HG03103 (cell line): Measurements from ENCODE around the gene RASAL1.

Experiments used
- ATAC-seq: cut with Tn5 transposase; IDR thresholded peaks from one replicate; pipeline ENCODE4 v1.9.1; 2021; ENCODE audit warnings: low read depth; ENCODE audit not compliant: unreplicated experiment

RASAL1 gene

DNA sequence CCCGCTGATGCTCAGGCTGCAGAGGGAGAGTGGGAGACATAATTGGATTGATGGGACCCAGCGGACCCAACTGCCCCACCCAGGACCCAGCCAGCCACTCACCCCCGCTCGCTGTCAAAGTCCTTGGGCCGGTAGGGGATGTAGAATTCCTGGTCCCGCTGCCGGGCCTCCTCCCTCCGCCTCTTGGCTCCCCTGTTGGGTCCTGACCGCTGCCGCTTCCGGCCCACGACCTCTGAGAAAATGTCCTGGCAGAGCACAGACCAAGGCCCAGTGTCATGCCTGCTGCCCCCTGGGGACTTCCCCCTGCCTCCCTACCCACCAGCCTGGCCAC, 27.4 kb upstream of the RASAL1 start:
- no peak for ATAC-seq

DNA sequence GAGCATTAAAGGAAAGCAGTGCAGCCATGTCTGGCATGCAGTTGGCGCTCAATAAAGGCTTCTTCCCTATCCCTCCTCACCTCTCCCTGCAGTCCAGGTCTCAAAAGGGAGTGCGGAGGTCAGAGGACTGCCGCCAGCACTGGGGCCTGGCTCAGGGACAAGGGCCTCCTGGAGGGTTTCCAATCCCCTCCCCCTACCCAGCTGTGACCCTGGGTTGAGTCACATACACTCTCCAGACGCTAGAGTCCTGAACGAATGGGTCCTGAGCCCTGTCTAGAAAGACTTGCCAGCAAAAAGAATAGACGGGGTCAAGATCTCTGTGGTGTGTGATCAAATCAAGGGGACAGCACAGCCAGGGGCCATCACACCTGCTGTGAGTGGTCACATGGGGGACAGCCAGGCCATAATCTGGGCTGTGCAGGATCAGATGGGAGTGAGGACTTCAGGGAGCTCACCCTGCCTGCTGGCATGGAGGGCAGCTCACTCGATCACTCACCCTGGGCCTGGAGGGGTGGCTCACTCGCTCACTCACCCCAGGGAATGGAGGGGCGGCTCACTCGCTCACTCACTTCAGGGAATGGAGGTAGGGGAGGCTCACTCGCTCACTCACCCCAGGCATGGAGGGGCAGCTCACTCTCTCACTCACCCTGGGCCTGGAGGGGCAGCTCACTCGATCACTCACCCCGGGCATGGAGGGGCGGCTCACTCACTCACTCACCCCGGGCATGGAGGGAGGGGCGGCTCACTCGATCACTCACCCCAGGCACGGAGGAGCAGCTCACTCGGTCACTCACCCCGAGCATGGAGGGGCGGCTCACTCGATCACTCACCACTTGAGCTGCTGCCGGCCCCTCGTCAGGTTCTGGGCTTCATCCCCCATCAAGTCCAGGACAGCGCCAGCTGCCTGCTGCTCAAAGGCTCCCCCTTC, 26.8 kb upstream of the RASAL1 start:
- ATAC-seq = no peak

DNA sequence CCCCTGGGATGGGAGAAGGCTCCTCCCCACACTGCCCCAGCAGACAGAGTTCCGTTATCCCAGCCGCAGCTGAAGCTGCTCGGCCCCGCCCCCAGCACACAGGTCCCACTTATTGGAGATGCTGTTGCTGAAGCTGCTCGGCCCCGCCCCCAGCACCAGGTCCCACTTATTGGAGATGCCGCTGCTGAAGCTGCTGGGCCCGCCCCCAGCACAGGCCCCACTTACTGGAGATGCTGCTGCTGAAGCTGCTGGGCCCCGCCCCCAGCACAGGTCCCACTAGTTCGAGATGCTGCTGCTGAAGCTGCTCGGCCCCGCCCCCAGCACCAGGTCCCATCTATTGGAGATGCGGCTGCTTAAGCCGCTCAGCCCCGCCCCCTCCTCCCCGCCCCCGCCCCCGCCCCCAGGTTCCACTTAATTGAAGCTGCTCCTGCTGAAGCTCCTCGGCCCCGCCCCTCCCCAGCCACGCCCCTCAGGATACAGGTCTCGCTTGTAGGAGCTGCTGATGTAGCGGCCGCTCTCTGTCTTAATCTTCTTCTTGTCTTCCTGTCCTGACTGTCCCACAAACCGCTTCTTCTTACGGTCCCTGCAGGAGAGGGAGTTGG, 26.0 kb upstream of the RASAL1 start:
- ATAC-seq = no peak

DNA sequence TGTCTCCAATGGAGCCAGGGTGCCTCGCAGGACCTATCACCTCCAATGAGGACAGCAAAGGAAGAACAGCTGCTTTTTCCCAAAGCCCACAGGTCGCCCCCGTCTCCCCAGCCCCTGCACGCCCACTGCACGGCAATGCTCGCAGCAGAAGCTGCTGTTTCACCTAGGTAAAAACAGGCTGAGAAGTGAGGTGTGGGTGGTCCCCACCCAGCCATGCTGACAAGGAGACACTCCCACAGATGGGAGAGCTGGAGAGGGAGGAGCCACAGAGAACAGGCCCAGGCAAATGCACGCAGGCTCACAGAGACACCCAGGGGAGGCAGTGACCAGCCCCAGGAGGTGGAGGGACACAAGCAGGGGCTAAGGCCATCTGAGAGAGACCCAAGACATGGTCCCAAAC, 24.4 kb upstream of the RASAL1 start:
- ATAC-seq = no peak

DNA sequence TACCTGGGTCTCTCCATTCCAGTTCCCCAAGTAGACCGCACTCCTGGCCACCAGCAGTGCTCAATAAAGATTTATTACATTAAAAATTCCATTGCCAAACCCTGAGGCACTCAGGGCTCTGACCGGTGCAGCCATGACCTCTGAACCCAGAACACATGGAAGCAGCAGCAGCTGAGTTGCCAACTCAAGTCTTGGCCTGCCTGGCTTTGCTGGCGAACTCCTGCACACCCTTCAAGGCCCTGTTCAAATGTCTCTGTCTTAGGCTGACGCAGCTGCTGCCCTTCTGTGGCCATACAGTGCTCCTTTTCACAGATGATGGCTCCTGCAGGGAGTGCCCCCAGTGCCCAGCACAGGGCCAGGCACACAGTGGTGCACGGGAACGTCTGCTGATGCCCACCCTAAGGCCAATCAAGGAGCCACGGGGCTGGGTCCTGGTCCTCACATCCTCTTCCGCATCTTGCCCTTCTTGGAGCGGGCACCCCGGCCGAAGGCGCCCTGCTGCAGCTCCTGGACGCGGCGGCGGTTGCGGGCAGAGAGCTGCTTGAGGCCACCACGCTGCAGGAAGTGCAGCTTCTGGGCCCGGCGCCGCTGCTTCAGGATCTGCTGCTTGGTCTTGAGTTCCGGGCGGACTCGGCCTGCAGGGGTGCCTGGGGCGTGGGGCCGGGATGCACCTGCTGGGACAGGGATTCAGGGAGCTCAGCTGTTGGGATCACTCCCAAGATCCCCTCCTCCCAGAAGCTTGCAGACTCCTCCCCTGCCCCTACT, 23.1 kb upstream of the RASAL1 start:
- ATAC-seq = no peak

DNA sequence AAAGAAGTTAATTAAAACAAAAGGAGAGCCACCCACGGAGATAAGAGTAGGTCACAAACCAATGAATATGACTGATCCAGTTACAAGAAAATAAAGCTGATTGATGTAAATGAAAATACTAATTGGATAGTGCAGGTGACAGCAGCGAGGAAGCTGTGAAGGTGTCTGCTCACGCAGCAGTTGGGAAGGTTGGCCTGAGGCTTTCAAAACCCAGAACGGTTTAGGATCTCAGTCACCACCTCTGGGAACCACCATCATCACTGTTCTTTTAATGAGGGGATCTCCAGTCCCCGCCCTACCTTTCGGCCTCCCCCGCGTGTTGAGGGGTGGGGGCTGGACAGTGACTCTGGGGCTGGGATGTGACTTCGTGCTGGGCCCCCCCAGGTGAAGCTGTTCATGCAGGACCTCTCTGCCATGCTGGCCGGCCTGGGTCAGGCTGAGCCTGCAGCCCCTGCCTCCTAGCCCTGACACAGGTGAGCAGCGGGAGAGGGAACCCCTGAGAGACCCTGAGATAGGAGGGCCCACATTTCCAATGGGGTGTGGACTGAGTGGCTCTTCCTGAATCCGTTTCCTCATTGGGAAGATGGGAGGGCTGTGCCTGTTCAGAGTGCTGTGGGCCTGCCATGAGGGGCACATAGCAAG, 21.8 kb upstream of the RASAL1 start:
- ATAC-seq = no peak

DNA sequence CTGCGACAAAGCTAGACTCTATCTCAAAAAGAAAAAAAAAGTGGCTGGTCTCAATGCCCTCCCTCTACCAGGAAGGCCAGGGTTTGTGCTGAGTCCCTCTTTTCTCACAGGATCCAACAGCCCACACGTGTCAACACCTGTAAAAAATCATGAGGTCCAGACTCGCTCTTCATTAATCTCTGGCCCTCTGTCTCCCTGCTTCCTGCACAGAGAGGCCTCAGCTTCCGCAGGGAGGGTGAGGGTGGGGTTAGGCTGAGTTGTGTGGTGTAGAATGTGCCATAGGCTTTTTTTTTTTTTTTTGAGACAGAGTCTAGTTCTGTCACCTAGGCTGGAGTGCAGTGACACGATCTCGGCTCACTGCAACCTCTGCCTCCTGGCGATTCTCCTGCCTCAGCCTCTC, 20.1 kb upstream of the RASAL1 start:
- no peak for ATAC-seq

DNA sequence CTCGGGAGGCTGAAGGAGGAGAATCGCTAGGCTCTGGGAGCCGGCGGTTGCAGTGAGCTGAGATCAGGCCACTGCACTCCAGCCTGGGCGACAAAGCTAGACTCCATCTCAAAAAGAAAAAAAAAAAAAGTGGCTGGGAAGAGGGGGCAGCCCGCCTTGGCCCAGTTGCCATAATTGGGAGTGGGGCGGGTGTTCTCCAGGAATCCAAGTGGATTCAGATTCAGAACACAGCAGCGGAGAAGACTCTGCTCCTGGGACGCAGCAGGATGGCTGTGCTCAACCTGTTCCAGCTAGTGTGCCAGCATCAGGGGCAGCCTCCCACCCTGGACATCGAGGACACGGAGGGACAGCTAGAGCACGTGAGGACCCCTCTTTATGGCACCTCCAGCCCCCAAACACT, 19.5 kb upstream of the RASAL1 start:
- ATAC-seq = no peak

DNA sequence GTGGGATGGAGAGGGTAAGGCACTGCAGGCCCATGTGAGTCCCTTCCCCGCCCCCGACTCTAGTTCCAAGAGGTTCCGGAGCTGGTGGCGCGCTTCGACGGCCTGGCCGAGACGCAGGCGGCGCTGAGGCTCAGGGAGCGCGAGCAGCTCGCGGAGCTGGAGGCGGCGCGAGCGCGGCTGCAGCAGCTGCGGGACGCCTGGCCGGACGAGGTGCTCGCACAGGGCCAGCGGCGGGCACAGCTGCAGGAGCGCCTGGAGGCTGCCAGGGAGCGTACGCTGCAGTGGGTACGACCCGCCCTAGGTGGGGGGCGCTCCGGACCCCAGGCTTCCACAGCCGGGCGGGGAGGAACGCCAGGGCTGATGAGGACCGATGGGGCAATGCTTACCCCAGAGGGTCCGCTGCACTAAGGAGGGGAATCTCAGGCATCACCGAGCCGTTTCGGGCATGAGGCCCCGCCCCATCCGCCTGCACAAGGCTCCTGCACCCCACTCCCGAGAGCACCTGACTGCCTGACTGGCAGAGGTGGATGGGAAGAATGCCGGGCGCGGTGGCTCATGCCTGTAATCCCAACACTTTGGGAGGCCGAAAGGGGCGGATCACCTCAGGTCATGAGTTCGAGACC, 18.9 kb upstream of the RASAL1 start:
- no peak for ATAC-seq

DNA sequence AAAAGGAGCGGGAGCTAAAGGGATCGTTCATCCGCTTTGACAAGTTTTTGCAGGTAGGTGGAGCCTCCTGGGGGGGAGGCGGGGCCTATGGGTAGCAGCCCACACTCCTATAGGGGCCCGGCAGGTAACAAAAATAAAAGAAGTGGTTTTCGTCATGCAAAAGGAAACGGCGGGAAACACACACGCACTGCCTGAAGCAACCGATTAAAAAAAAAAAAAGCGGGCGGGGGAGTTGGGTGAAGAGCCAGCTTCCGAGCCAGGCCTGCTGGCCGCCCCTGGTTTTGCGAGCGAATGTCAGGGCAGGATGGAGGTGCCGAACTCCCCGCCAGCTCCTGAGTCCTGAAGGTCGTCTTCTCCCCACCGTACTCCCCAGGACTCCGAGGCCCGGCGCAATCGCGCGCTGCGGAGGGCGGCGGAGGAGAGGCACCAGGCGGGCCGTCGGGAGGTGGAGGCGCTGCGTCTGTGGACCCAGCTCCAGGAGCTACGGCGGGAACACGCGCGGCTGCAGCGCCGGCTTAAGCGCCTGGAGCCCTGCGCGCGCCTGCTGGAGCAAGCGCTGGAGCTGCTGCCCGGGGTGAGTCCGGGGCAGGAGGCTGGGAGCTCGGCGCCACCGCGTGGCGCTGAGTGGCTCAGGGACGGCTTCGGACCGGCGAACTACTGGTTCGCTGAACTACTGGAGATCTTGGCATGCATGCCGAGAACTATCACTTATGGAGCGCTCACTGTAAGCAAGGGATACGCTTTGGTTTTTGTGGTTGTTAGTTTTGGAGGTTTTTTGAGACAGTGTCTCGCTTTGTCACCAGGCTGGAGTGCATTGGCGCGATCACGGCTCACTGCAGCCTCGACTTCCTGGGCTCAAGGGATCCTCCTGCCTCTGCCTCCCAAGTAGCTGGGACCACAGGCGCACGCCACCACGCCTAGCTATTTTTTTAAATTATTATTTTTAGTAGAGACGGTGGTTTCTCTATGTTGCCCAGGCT, 17.6 kb upstream of the RASAL1 start:
- ATAC-seq = no peak

DNA sequence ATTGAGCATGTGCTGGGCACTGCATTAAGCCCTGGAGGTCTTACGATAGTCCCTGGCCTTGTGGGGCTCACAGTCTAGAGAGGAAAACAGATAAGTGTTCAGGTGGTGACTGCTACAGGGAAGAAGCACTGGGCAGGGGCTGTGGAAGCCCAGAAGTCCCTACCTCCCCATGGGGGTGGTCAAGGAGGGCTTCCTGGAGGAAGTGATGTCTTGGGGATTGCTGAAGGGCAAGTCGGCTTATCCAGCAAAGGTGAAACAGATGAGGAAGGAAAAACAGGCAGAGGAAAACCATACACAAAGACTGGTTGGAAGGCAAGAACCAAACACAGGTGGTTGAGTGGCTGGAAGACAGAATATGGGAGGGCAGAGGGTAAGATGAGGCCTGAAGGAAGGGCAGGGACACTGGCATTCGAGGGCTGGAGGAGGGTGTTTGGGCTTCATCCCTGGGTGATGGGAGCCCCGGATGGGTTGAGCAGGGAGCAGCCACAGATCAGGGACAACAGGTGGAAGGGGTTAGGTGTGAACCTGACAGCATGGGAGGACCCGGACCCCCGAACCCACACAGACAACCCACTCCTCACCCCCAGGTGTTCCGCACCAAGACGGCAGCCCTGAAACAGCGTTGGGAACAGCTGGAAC, 16.8 kb upstream of the RASAL1 start:
- no peak for ATAC-seq

DNA sequence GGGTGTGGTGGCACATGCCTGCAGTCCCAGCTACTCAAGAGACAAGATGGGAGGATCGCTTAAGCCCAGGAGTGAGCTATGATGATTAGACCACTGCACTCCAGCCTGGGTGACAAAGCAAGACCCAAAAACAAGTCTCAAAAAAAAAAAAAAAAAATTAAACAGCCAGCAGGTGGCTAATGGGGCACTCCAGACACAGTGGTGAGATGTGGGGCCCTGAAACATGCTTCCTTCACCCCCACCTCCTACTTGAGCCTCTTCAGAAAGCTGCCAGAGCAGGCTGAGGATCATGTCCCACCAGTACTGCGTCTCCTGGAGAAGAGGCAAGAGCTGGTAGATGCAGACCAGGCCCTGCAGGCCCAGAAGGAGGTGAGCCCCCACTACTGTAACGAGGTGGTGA, 16.1 kb upstream of the RASAL1 start:
- ATAC-seq = no peak

DNA sequence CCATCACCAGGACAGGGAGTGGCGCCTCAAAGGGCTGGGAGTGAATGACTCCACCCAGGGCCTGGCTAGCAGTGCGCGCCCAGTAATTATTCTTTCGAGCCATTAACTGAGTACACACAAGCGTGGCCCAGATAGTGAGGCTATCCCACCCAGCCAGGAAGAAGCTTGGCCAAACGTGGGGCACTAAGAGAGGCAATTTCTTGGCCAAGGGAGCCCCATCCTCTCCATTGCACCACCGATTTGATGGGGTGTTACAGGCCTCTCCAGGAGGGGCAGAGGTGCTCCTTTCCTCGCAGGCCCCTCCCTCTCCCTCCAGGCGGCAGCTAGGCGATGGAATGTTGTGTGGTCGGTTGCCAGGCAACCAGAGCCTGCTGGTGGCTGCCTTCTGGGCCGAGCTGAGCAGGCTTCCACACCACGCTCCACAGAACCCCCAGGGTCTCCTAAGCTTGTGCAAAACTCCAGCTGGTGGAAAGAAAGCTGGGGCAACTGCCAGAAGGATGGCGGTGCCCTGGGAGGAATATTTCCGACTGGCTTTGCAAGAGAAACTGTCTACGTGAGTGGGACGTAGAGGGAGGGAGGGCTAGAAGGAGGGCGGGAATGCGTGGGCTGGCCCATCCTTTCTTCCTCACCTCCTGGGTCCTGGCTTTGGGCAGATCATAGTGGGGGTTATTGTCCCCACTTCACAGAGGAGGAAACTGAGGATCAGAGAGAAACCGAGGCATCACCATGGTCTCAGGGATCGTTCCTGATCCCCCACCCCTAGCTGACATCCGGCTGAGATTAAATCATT, 14.0 kb upstream of the RASAL1 start, which contains the start of gene CFAP73:
TSS of gene CFAP73 (plus strand) at position 364 of the 790 bp plus-strand sequence. CDS start at position 498, 134 bp downstream.
- no peak for ATAC-seq

DNA sequence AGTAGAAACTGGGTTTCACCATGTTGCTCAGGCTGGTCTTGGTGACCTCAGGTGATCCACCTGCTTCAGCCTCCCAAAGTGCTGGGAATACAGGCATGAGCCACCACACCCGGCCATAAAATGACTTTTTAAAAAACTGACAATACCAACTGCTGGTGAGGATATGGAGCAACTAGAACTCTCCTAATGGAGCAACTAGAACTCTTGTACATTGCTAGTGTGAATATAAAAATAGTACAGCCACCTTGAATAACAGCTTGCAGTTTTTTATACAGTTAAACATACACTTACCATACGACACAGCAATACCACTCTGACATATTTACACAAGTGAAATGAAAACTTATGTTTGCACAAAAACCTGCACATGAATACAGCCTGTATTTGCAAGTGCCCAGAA, 11.4 kb upstream of the RASAL1 start:
- ATAC-seq = no peak

DNA sequence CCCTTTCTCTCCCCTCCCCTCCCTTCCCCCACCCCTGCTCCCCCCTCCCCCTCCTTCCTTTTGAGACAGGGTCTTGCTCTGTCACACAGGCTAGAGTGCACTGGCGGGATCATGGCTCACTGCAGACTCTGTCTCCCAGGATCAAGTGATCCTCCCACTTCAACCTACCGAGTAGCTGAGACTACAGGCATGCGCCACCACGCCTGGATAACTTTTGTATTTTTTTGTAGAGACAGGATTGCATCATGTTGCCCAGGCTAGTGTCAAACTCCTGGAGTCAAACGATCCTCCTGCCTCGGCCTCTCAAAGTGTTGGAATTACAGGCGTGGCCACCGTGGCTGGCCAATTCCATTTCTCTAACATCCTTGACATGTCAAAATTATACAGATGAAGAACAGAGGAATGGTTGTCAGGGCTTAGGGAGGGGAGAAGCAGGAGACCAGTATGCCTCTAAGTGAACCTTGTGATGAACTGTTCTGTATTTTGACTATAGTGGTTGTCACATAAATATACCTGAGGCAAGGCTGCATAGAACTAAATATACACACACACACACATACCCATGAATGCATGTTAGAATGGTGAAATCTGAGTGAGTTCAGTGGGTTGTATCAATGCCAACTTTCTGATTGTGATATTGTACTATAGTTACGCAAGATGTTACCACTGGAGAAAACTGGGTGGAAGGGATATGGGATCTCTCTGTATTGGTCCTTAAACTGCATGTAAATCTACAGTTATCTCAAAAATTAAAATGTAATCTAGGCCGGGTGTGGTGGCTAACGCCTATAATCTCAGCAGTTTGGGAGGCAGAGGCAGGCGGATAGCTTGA, 10.4 kb upstream of the RASAL1 start:
- no peak for ATAC-seq

DNA sequence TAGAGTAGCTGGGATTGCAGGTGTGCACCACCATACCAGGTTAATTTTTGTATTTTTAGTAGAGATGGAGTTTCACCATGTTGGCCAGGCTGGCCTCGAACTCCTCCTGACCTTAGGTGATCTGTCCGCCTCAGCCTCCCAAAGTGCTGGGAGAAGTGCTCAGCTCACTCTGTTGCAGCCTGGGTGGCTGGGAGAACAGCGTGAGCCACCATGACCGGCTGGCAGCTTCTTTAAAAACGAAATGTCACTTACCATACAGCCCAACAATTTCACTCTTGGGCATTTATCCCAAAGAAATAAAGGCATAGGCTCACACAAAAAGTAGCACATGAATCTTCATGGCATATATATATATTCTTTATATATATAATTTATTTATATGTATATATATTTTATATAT, 9.2 kb upstream of the RASAL1 start:
- no peak for ATAC-seq

DNA sequence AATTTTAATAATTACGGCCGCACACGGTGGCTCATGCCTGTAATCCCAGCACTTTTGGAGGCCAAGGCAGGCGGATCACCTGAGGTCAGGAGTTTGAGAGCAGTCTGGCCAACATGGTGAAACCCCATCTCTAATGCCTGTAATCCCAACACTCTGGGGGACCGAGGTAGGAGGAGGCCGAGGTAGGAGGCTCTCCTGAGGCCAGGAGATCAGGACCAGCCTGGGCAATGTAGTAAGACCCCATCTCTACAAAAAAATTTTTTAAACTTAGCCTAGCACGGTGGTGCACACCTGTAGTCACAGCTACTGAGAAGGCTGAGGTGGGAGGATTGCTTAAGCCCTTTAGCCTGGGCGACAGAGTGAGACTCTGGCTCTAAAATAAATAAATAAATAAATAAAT, 8.4 kb upstream of the RASAL1 start:
- no peak for ATAC-seq
